ENCODE results near the gene CTNNA3.
A peak's percentile ranks its signal among the peaks of the same experiment; 100 is the strongest.

Gene CTNNA3

GRCh38 chr10:66999762-67000545 is 696.0 kb downstream of the CTNNA3 start:
- DNase-seq, result no peak

DNA sequence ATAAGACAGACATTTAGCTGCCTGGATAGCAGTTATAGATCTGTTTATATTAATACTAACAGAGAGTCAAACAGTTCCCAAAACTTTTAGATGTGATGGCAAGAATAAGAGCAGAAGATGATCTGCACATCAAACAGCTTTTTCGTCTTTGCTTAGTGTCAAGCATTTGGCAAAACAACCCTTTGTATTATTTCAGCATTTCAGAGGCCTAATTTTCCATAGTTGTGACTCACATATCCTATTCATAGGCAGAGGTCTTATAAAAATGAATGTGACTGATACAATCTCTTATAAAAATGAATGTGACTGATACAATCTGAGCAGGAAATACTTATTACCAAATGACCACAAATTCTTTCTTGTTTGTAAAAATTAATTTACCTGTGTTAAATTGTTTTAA is 699.0 kb downstream of the CTNNA3 start:
- DNase-seq, result no peak

- no peak for DNase-seq
Observed at GRCh38 chr10:66990143-66990830, 705.7 kb downstream of the CTNNA3 start.

DNA sequence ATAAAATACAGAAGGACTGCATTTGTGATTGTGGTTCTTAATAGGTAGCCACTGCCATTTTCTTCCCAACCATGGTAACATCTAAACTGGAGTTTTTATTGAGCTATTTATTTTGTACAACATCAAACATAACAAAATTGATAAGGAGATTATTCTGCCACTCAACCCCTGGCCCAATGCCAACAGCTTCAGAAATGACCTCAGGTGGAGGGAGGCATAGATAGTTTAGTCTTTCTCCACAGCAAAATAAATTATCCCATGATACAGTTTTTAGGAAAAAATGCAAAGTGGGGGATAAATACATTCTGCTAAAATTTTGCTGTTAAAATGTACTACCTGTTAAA is 712.5 kb downstream of the CTNNA3 start:
- no peak for DNase-seq

DNA sequence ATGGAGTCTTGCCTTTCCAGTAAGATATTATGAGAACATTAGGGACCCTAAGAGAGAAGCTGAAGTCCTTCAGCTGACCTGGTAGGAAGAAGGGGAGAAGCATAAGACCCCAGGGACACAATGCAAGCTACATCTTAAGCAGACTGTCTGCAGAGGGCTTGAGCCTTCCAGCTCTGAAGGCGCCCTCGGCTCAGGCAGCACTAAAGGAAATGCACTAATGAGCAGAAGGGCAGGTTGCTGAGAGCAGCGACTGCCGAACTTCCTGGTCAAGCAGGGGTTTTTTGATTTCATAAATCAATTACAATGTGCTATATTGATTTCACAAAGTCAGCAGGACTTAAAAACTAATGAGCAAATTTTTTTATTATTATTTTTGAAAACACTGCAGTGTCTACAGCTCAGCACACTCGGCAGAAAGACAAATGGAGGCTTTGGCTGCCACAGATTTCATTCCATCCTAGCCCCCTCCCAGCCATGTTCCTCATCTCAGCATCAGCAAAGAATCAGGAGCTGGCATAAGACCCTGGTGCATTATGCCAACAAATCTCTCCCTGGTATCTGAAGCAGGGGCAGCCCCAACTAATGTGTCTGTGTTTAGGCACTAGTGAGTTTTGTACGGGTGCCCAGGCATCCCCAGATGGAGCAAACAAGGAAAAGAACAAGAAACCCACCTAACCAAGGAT is 713.1 kb downstream of the CTNNA3 start:
- no peak for DNase-seq

- no peak for DNase-seq
Observed at GRCh38 chr10:66982053-66982420, 714.0 kb downstream of the CTNNA3 start.

- no peak for DNase-seq
Observed at GRCh38 chr10:66981361-66982052, 714.5 kb downstream of the CTNNA3 start.

GRCh38 chr10:66980246-66980815 is 715.7 kb downstream of the CTNNA3 start:
- no peak for DNase-seq

- DNase-seq, result no peak
Observed at GRCh38 chr10:66964946-66965345, 731.0 kb downstream of the CTNNA3 start.

- DNase-seq, result no peak
Observed at GRCh38 chr10:66958466-66958865, 737.5 kb downstream of the CTNNA3 start.

DNA sequence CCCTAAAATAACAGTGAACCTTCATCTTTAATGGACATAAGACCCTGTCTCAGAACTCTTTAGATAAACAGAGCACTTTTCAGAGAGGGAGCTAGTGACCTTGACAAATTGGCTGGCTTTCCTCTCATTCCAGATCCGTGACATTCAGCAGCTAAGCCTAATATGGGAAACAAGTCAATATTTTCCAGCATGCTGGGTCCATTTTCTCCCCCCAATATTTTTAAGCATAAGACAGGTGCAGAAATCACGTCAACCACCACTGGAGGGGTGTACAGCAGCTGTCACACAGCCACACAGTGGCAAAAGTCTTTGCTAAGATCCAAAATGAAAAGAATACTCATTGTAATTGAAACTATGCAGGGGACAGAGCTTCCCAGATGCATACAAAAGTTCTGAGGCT is 744.1 kb downstream of the CTNNA3 start:
- DNase-seq, result no peak

- no peak for DNase-seq
Observed at GRCh38 chr10:66943590-66943989, 752.4 kb downstream of the CTNNA3 start.

DNA sequence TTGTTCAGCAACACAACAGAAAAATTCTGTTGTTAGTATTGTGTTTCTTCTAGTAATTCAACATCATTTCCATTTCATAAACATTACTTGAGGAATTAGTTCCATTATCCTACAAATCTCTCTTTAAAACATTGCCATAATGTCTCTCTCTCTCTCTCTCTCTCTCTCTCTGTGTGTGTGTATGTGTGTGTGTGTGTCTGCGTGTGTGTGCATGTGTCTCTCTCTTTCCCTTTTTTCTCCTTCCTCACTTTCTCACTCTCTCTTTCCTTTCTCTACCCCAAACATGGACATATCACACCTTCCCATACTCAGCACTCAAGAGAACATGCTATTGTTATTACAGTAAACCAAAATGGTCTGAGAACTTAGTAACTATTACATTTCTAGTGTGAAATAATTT is 753.6 kb downstream of the CTNNA3 start:
- DNase-seq, result no peak

DNA sequence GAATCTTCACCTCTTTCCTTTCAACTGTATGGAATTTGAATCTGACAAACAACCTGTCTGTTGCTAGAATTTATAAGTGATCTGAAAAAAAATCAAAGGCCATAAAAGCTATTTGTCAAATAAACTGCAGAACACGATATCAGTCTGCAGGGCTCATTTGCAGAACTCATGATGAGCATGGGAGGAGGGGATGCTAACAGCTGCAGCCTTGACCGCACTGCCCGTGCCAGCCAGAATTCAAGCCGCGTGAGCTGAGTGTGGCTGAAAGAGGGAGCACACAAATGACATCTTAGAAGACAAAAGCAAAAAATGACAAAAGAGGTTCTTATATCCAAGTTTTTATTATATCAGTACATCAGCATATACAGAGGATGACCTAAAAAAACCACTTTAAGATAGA is 754.5 kb downstream of the CTNNA3 start:
- DNase-seq, result no peak

DNA sequence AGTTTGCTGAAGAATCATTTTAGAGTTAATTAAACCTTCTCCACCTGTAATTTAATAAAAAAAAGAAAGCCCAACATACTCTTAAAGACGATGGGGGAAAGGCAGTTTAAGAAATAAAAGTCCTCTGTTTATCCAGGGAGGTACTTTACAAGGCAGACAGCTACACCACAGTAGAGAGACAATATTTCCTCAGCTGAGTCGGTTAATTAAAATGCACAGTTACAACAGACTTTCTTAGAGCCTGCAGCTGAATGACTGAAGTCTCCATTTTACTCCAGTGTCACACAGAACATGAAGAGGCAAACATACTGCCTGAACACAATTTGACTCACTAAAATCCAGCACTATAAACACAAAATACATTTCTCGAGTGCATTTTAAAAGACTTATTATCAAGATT is 755.0 kb downstream of the CTNNA3 start:
- DNase-seq, result no peak

DNA sequence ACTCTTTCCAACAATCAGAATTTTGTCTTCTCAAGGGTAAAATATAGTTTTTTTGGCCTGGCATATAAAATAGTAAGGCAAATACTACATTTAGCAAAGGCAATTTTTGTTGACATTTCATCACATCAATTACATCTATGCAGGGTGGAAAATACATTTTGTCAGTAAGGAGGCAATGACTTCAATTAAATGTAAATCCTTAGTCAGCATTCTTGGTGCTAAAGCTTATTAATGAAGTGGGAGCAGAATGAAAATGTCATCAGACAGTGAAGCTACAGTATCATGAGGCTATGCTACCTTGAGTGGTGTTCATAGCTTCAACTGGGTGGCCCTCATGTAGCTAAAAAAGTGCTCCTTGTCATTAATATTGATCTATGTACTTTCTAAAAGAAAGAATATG is 761.3 kb downstream of the CTNNA3 start:
- no peak for DNase-seq

- no peak for DNase-seq
Observed at GRCh38 chr10:66931949-66932343, 764.0 kb downstream of the CTNNA3 start.

DNA sequence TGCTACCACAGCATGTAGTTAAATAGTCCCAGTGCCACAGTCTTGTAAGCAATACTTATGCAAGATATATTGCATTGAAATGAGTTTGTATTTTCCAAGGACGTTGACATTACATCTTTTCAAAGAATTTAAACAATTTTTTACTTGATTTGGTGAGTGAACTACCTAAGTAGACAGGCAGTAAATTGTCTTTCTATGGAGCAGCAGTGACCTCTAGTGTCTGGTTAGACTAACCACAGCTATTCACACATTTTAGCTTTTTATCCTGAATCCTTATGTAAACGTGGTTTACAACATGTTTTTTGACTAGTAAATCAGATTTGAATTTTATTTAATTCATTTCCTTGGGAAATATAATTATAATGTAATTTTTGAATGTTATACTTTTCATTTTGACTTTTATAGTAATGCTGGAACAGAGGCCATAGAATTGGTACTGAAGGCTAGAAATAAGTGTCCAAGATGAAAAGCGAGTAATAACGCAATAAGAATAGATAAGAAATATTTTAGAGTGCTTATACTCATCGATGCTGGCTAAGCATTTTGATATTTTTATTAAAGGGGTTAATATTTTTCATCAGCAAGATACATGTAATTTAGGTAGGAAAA is 764.6 kb downstream of the CTNNA3 start:
- DNase-seq, result peak; percentile 9

GRCh38 chr10:66929375-66929774 is 766.6 kb downstream of the CTNNA3 start:
- DNase-seq, result no peak

DNA sequence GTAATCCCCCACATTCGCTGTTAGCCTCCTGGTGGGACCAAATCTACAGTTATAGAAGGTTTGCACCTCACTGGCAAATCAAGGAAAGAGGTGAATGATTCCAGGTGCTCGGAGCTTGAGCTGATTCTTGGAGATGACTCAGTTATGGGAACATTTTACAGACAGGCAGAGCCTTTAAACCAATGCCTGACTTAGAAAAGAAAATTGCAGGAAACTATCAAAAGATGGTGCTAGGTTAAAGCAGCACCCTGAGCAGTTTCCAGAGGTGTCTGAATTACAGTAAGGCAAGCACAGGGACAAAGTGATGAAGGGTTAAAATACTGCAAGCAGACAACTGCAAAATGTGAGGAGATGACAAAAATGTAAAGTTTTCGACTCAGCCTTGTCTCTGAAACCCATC is 767.2 kb downstream of the CTNNA3 start:
- DNase-seq, result no peak

DNA sequence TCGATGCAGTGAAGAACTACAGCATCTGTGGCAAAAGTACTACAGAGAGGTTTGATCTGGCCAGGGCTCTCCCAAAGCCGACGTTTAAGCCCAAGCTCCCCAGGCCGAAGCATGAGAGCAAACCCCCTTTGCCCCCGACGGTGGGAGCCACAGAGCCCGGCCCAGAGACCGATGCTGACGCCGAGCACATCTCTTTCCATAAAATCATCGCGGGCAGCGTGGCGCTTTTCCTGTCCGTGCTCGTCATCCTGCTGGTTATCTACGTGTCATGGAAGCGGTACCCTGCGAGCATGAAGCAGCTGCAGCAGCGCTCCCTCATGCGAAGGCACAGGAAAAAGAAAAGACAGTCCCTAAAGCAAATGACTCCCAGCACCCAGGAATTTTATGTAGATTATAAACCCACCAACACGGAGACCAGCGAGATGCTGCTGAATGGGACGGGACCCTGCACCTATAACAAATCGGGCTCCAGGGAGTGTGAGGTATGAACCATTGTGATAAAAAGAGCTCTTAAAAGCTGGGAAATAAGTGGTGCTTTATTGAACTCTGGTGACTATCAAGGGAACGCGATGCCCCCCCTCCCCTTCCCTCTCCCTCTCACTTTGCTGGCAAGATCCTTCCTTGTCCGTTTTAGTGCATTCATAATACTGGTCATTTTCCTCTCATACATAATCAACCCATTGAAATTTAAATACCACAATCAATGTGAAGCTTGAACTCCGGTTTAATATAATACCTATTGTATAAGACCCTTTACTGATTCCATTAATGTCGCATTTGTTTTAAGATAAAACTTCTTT is 767.8 kb downstream of the CTNNA3 start:
- no peak for DNase-seq
